ENCODE results near the gene CD160.

- no peak for TF ChIP-seq CTCF (conservative IDR thresholded peaks at IDR 0.05)
- TF ChIP-seq EZH2 (IDR thresholded peaks at IDR 0.05; ENCODE audit: low read depth): no peak
These were observed 2.5 kb upstream of the CD160 start for GRCh38 chr1:145716641-145717345.
